WTC11 (cell line): ENCODE data around the gene PGS1.

ENCODE experiments used
- CBFB ChIP-seq: sonication (generic); formaldehyde crosslinking; IDR thresholded peaks from 2 replicates; pipeline ENCODE4 v1.8.1; 2022; ENCODE audit warnings: mild to moderate bottlenecking, low read depth, missing genetic modification reagents
- KAT7 ChIP-seq: sonication (generic); formaldehyde crosslinking; IDR thresholded peaks from 2 replicates; pipeline ENCODE4 v1.8.1; 2023; ENCODE audit warnings: missing genetic modification reagents, mild to moderate bottlenecking, borderline replicate concordance
- NFYB ChIP-seq: sonication (generic); formaldehyde crosslinking; conservative IDR thresholded peaks from 2 replicates; pipeline ENCODE4 v1.8.0; 2022; ENCODE audit warnings: low read depth, missing genetic modification reagents
- NR1H2 ChIP-seq: sonication (generic); formaldehyde crosslinking; IDR thresholded peaks from 2 replicates; pipeline ENCODE4 v1.9.0; 2021; ENCODE audit warnings: mild to moderate bottlenecking, moderate library complexity, missing genetic modification reagents
- NR2C2 ChIP-seq: sonication (generic); formaldehyde crosslinking; IDR thresholded peaks from 2 replicates; pipeline ENCODE4 v1.8.0; 2022; ENCODE audit warnings: mild to moderate bottlenecking, missing genetic modification reagents
- TF ChIP-seq, protein P1 (sequence below): fragments of 200-600 bp; IDR thresholded peaks from 2 replicates; pipeline ENCODE4 v1.8.0; 2022; ENCODE audit warnings: antibody characterized with exemption
- TF ChIP-seq, protein P2 (sequence below): sonication (generic); formaldehyde crosslinking; IDR thresholded peaks from 2 replicates; pipeline ENCODE4 v1.8.1; 2023; ENCODE audit warnings: mild to moderate bottlenecking, missing genetic modification reagents, moderate library complexity
- TF ChIP-seq, protein P3 (sequence below): fragments of 250-450 bp; sonication (Bioruptor Pico); IDR thresholded peaks from 2 replicates; pipeline ENCODE4 v1.8.0; 2021; ENCODE audit warnings: mild to moderate bottlenecking
- TF ChIP-seq, protein P4 (sequence below): sonication (generic); formaldehyde crosslinking; IDR thresholded peaks from 2 replicates; pipeline ENCODE4 v1.8.0; 2022; ENCODE audit warnings: mild to moderate bottlenecking, missing genetic modification reagents
- TF ChIP-seq, protein P5 (sequence below): sonication (generic); formaldehyde crosslinking; IDR thresholded peaks from 2 replicates; pipeline ENCODE4 v1.8.1; 2022; ENCODE audit warnings: low read depth, missing genetic modification reagents, borderline replicate concordance
- TF ChIP-seq, protein P6 (sequence below): fragments of 250-450 bp; sonication (Bioruptor Pico); IDR thresholded peaks from 2 replicates; pipeline ENCODE4 v1.9.0; 2021; ENCODE audit warnings: mild to moderate bottlenecking

DNA sequence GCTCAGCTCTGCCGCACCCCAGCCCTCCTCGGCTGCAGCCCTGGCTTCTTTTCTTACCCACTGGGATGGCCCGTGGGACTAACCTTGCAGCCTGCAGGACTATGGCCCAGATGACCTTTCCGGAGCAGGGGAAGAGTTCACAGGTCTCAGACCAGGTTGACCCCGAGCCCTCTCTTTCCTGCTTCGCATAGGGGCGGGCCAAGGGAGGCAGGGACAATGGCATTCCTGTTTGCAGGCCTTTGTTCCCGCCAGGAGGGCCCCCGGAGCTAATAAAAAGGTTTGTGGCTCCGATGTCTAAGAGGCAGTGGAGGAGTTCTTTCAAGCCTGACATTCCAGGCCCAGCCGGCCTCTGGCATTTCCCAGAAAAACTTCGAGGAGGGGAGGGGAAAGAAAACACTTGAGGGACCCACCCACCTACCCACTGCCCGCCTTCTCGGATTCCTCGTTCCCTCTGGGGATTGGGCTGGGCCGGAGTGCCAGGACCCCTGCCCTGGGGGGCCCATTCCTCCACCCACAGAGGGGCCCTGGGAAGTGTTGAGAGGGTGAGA, 12.8 kb upstream of the PGS1 start:
- TF ChIP-seq, protein P1, sequence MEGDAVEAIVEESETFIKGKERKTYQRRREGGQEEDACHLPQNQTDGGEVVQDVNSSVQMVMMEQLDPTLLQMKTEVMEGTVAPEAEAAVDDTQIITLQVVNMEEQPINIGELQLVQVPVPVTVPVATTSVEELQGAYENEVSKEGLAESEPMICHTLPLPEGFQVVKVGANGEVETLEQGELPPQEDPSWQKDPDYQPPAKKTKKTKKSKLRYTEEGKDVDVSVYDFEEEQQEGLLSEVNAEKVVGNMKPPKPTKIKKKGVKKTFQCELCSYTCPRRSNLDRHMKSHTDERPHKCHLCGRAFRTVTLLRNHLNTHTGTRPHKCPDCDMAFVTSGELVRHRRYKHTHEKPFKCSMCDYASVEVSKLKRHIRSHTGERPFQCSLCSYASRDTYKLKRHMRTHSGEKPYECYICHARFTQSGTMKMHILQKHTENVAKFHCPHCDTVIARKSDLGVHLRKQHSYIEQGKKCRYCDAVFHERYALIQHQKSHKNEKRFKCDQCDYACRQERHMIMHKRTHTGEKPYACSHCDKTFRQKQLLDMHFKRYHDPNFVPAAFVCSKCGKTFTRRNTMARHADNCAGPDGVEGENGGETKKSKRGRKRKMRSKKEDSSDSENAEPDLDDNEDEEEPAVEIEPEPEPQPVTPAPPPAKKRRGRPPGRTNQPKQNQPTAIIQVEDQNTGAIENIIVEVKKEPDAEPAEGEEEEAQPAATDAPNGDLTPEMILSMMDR = no peak
- no peak for TF ChIP-seq CBFB (CRISPR knock-in tag)
- no peak for TF ChIP-seq NR2C2 (CRISPR knock-in tag)
- no peak for TF ChIP-seq KAT7 (CRISPR knock-in tag)
- TF ChIP-seq, protein P2, sequence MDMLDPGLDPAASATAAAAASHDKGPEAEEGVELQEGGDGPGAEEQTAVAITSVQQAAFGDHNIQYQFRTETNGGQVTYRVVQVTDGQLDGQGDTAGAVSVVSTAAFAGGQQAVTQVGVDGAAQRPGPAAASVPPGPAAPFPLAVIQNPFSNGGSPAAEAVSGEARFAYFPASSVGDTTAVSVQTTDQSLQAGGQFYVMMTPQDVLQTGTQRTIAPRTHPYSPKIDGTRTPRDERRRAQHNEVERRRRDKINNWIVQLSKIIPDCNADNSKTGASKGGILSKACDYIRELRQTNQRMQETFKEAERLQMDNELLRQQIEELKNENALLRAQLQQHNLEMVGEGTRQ (CRISPR knock-in tag) = peak; percentile 16; the same call in 1 of the 2 replicates
- TF ChIP-seq, protein P3, sequence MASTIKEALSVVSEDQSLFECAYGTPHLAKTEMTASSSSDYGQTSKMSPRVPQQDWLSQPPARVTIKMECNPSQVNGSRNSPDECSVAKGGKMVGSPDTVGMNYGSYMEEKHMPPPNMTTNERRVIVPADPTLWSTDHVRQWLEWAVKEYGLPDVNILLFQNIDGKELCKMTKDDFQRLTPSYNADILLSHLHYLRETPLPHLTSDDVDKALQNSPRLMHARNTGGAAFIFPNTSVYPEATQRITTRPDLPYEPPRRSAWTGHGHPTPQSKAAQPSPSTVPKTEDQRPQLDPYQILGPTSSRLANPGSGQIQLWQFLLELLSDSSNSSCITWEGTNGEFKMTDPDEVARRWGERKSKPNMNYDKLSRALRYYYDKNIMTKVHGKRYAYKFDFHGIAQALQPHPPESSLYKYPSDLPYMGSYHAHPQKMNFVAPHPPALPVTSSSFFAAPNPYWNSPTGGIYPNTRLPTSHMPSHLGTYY (CRISPR knock-in tag) = no peak
- TF ChIP-seq, protein P4, sequence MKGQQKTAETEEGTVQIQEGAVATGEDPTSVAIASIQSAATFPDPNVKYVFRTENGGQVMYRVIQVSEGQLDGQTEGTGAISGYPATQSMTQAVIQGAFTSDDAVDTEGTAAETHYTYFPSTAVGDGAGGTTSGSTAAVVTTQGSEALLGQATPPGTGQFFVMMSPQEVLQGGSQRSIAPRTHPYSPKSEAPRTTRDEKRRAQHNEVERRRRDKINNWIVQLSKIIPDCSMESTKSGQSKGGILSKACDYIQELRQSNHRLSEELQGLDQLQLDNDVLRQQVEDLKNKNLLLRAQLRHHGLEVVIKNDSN = no peak
- no peak for TF ChIP-seq NFYB (CRISPR knock-in tag)
- TF ChIP-seq, protein P5, sequence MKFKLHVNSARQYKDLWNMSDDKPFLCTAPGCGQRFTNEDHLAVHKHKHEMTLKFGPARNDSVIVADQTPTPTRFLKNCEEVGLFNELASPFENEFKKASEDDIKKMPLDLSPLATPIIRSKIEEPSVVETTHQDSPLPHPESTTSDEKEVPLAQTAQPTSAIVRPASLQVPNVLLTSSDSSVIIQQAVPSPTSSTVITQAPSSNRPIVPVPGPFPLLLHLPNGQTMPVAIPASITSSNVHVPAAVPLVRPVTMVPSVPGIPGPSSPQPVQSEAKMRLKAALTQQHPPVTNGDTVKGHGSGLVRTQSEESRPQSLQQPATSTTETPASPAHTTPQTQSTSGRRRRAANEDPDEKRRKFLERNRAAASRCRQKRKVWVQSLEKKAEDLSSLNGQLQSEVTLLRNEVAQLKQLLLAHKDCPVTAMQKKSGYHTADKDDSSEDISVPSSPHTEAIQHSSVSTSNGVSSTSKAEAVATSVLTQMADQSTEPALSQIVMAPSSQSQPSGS (CRISPR knock-in tag) = no peak
- TF ChIP-seq, protein P6, sequence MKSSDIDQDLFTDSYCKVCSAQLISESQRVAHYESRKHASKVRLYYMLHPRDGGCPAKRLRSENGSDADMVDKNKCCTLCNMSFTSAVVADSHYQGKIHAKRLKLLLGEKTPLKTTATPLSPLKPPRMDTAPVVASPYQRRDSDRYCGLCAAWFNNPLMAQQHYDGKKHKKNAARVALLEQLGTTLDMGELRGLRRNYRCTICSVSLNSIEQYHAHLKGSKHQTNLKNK (CRISPR knock-in tag) = no peak
- TF ChIP-seq NR1H2 (CRISPR knock-in tag) = no peak
